Hepatocyte (in vitro differentiated cells): ENCODE data around the gene PARD3B. TPM values are rescaled to one million over a fixed set of nuclear protein-coding genes. Genes with fewer than 3 reads are reported as not detected.

ENCODE experiments used
- DNase-seq: peaks from one replicate; pipeline ENCODE4 v3.0.0-alpha.2; 2016; ENCODE audit warnings: low spot score
- H2AFZ ChIP-seq: fragments of 200-600 bp; sonication (generic); 2 replicates; pipeline ENCODE4 v1.6.0; 2016; ENCODE audit warnings: antibody characterized with exemption, mild to moderate bottlenecking
- H3K27ac ChIP-seq: fragments of 200-600 bp; sonication (generic); 2 replicates; pipeline ENCODE4 v1.5.1; 2016; ENCODE audit warnings: mild to moderate bottlenecking
- H3K27me3 ChIP-seq: fragments of 200-600 bp; sonication (generic); 2 replicates; pipeline ENCODE4 v1.6.1; 2016
- H3K36me3 ChIP-seq: fragments of 200-600 bp; sonication (generic); replicated peaks from 2 replicates; pipeline ENCODE4 v1.5.1; 2016; ENCODE audit warnings: low read depth; ENCODE audit not compliant: insufficient read depth
- H3K4me1 ChIP-seq: fragments of 200-600 bp; sonication (generic); 2 replicates; pipeline ENCODE4 v1.5.1; 2016; ENCODE audit warnings: mild to moderate bottlenecking, moderate library complexity; ENCODE audit not compliant: insufficient read depth
- H3K4me2 ChIP-seq: fragments of 200-600 bp; sonication (generic); 2 replicates; pipeline ENCODE4 v1.6.0; 2016
- H3K4me3 ChIP-seq: fragments of 200-600 bp; sonication (generic); 2 replicates; pipeline ENCODE4 v1.5.1; 2016; ENCODE audit warnings: mild to moderate bottlenecking
- H3K79me2 ChIP-seq: fragments of 200-600 bp; sonication (generic); 2 replicates; pipeline ENCODE4 v1.6.0; 2017; ENCODE audit warnings: mild to moderate bottlenecking
- H3K9me2 ChIP-seq: fragments of 200-600 bp; sonication (generic); replicated peaks from 2 replicates; pipeline ENCODE4 v1.6.0; 2017; ENCODE audit warnings: mild to moderate bottlenecking; ENCODE audit not compliant: insufficient read depth
- H3K9me3 ChIP-seq: fragments of 200-600 bp; sonication (generic); 2 replicates; pipeline ENCODE4 v1.5.1; 2016; ENCODE audit warnings: low read depth, mild to moderate bottlenecking
- H4K20me1 ChIP-seq: fragments of 200-600 bp; sonication (generic); 2 replicates; pipeline ENCODE4 v1.6.0; 2016; ENCODE audit warnings: mild to moderate bottlenecking; ENCODE audit not compliant: insufficient read depth, poor library complexity, severe bottlenecking
- CTCF ChIP-seq: fragments of 200-600 bp; sonication (generic); IDR thresholded peaks from 2 replicates; pipeline ENCODE4 v1.5.1; 2016; ENCODE audit warnings: antibody characterized with exemption, mild to moderate bottlenecking; ENCODE audit not compliant: poor library complexity
- EZH2 ChIP-seq: fragments of 200-600 bp; sonication (generic); IDR thresholded peaks from 2 replicates; pipeline ENCODE4 v1.6.1; 2016; ENCODE audit warnings: antibody characterized with exemption, mild to moderate bottlenecking, borderline replicate concordance
- EZH2phosphoT487 ChIP-seq: fragments of 200-600 bp; sonication (generic); IDR thresholded peaks from one replicate; pipeline ENCODE4 v1.6.1; 2018; ENCODE audit warnings: antibody characterized with exemption, mild to moderate bottlenecking, low read depth, moderate library complexity; ENCODE audit not compliant: unreplicated experiment, severe bottlenecking
- WGBS: methylation state at CpG from one replicate; pipeline ENCODE4 v1.1.6; 2016; ENCODE audit warnings: low lambda C conversion rate; ENCODE audit errors: missing lambda C conversion rate; 5-methylcytosine and 5-hydroxymethylcytosine counted together
- polyA plus RNA-seq: library from polyadenylated mRNA; unstranded; fragments of >200 nt; fragmentation: Nextera tagmentation; extraction: Ambion mirVana; gene quantifications from 2 replicates; pipeline ENCODE4 v1.2.1, GENCODE V29; 2016
- total RNA-seq: library from RNA; depleted of rRNA; stranded (reverse); fragments of >200 nt; gene quantifications from 2 replicates; pipeline ENCODE4 v1.2.3, GENCODE V29; 2014

Gene PARD3B
- total and polyA plus RNA-seq, 2 experiments from 2014 or later: 11.5 to 21.7 TPM

GRCh38 chr2:205494537-205495235 is 949.4 kb downstream of the PARD3B start:
- 73% methylated on average over 7 of the region's 7 CpGs for WGBS
- Histone ChIP-seq H3K36me3 (no peaks in the 10 kb centered on the region), H3K27me3 (no peaks in the 10 kb centered on the region), H4K20me1 (no peaks in the 10 kb centered on the region), H3K9me2 (no peaks in the 10 kb centered on the region), H3K4me1 (no peaks in the 10 kb centered on the region), H2AFZ (no peak overlapping the region), H3K4me2 (no peak overlapping the region), H3K79me2 (no peaks in the 10 kb centered on the region), H3K4me3 (no peak overlapping the region), H3K27ac (no peak overlapping the region), H3K9me3 (no peaks in the 10 kb centered on the region)
- TF ChIP-seq EZH2 (no peak), CTCF (no peak), EZH2phosphoT487 (no peak)
- no peak for DNase-seq

- TF ChIP-seq CTCF (no peak), EZH2 (no peak), EZH2phosphoT487 (no peak)
- Histone ChIP-seq H3K79me2 (no peaks in the 10 kb centered on the region), H3K27ac (no peak overlapping the region), H3K9me3 (no peaks in the 10 kb centered on the region), H3K4me3 (no peak overlapping the region), H3K36me3 (no peaks in the 10 kb centered on the region), H3K4me1 (no peaks in the 10 kb centered on the region), H4K20me1 (no peaks in the 10 kb centered on the region), H2AFZ (no peak overlapping the region), H3K9me2 (no peaks in the 10 kb centered on the region), H3K4me2 (no peak overlapping the region), H3K27me3 (no peaks in the 10 kb centered on the region)
- DNase-seq: no peak
- WGBS: 86% methylated on average over 1 of the region's 1 CpG
These were observed 950.5 kb downstream of the PARD3B start for GRCh38 chr2:205495819-205496218.

- no peaks in the 10 kb centered on the region for H3K27me3 ChIP-seq
- H2AFZ ChIP-seq: no peak overlapping the region
- DNase-seq: no peak
- WGBS: 95% methylated on average over 1 of the region's 1 CpG
- H3K9me2 ChIP-seq: no peaks in the 10 kb centered on the region
- H3K4me3 ChIP-seq: no peak overlapping the region
- no peak overlapping the region for H3K27ac ChIP-seq
- H3K36me3 ChIP-seq: no peaks in the 10 kb centered on the region
- no peak overlapping the region for H3K4me2 ChIP-seq
- H3K9me3 ChIP-seq: no peaks in the 10 kb centered on the region
- no peaks in the 10 kb centered on the region for H3K79me2 ChIP-seq
- H3K4me1 ChIP-seq: no peaks in the 10 kb centered on the region
- TF ChIP-seq EZH2 (no peak), CTCF (no peak), EZH2phosphoT487 (no peak)
- no peaks in the 10 kb centered on the region for H4K20me1 ChIP-seq
These were observed 951.1 kb downstream of the PARD3B start for GRCh38 chr2:205496370-205496769.

- Histone ChIP-seq H3K27ac (no peak overlapping the region), H4K20me1 (no peaks in the 10 kb centered on the region), H3K79me2 (no peaks in the 10 kb centered on the region), H3K4me2 (no peak overlapping the region), H2AFZ (no peak overlapping the region), H3K9me3 (no peaks in the 10 kb centered on the region), H3K4me3 (no peak overlapping the region), H3K27me3 (no peaks in the 10 kb centered on the region), H3K36me3 (no peaks in the 10 kb centered on the region), H3K9me2 (no peaks in the 10 kb centered on the region), H3K4me1 (no peaks in the 10 kb centered on the region)
- TF ChIP-seq EZH2phosphoT487 (no peak), EZH2 (no peak), CTCF (no peak)
- 52% methylated on average over 6 of the region's 6 CpGs for WGBS
- no peak for DNase-seq
These were observed 951.5 kb downstream of the PARD3B start for GRCh38 chr2:205496772-205497171.
